H1 (cell line): Measurements from ENCODE around the gene GMCL1. TPM values are rescaled to one million over a fixed set of nuclear protein-coding genes. Genes with fewer than 3 reads are reported as not detected.

Experiments
- CTCF ChIA-PET: fragments of 300-600 bp; sonication (Branson Sonifier 250); formaldehyde crosslinking; loops from one replicate; lab custom pipeline; 2021; ENCODE audit not compliant: partially characterized antibody; lab: Charles Lee
- POLR2A ChIA-PET: fragments of 300-600 bp; sonication (Branson Sonifier 250); formaldehyde crosslinking; loops from one replicate; lab custom pipeline; 2021; ENCODE audit warnings: inconsistent platforms; ENCODE audit not compliant: partially characterized antibody; lab: Charles Lee
- DNase-seq, 2 experiments: peaks; one replicate each; pipeline versions ENCODE4 v3.0.0 to v3.0.0-alpha.2; 2010 to 2022; ENCODE audit warnings: low spot score in 2 of 2, low read depth in 1 of 2, mixed read lengths in 1 of 2
- FAIRE-seq: peaks from 2 replicates; lab custom pipeline; 2011; peaks lifted over from hg19 to GRCh38; lab: Jason Lieb, UNC
- H2AFZ ChIP-seq: 2 replicates; pipeline ENCODE4 v1.8.1; 2012; ENCODE audit warnings: low read length, inconsistent platforms
- H2AK5ac ChIP-seq: 2 replicates; pipeline ENCODE4 v1.6.1; 2013; ENCODE audit warnings: low read depth, low read length
- H2BK120ac ChIP-seq: replicated peaks from 2 replicates; pipeline ENCODE3; 2013; ENCODE audit warnings: low read depth, low read length, inconsistent platforms
- H2BK12ac ChIP-seq: 2 replicates; pipeline ENCODE4 v1.6.1; 2013; ENCODE audit warnings: low read depth, low read length
- H2BK15ac ChIP-seq: 2 replicates; pipeline ENCODE4 v1.6.1; 2013; ENCODE audit warnings: low read length
- H2BK20ac ChIP-seq: 2 replicates; pipeline ENCODE4 v1.6.1; 2013; ENCODE audit warnings: low read length
- H2BK5ac ChIP-seq: 2 replicates; pipeline ENCODE4 v1.6.1; 2013; ENCODE audit warnings: low read depth, low read length
- H3K14ac ChIP-seq: 2 replicates; pipeline ENCODE4 v1.6.1; 2013; ENCODE audit warnings: inconsistent platforms; ENCODE audit not compliant: insufficient read length
- H3K18ac ChIP-seq: 2 replicates; pipeline ENCODE4 v1.6.1; 2013; ENCODE audit warnings: low read length; ENCODE audit errors: extremely low read depth
- H3K23ac ChIP-seq: 2 replicates; pipeline ENCODE4 v1.6.1; 2013; ENCODE audit warnings: inconsistent platforms; ENCODE audit not compliant: insufficient read length
- H3K23me2 ChIP-seq: 2 replicates; pipeline ENCODE4 v1.6.1; 2013; ENCODE audit warnings: low read depth, low read length
- H3K27ac ChIP-seq: 2 replicates; pipeline ENCODE4 v1.6.1; 2011; ENCODE audit warnings: low read depth, low read length, inconsistent platforms
- H3K27me3 ChIP-seq, 4 experiments: replicated peaks in 1 of 4; 1 replicate in 1 of 4; 2 replicates in 3 of 4; pipeline versions ENCODE4 v1.6.1 to v1.8.1; 2011 to 2013; ENCODE audit warnings: low read length in 3 of 4, mild to moderate bottlenecking in 3 of 4, inconsistent platforms in 2 of 4, mixed read lengths in 2 of 4, moderate library complexity in 1 of 4; ENCODE audit not compliant: control insufficient read depth in 3 of 4, insufficient read depth in 3 of 4; ENCODE audit errors: extremely low read depth in 1 of 4
- H3K36me3 ChIP-seq, 4 experiments: 2 replicates each; pipeline versions ENCODE4 v1.6.1 to v1.8.1; 2011 to 2013; ENCODE audit warnings: mild to moderate bottlenecking in 4 of 4, low read length in 3 of 4, moderate library complexity in 2 of 4, control low read depth in 1 of 4, inconsistent platforms in 1 of 4; ENCODE audit not compliant: insufficient read depth in 4 of 4, control insufficient read depth in 2 of 4
- H3K4ac ChIP-seq: replicated peaks from 2 replicates; pipeline ENCODE3; 2013; ENCODE audit warnings: low read length, low read depth, mixed read lengths, inconsistent platforms; ENCODE audit not compliant: insufficient read length
- H3K4me1 ChIP-seq, 4 experiments: replicated peaks in 1 of 4; 1 replicate in 1 of 4; 2 replicates in 3 of 4; pipeline versions ENCODE4 v1.6.1 to v1.8.1; 2011 to 2013; ENCODE audit warnings: low read length in 3 of 4, inconsistent platforms in 2 of 4, mixed read lengths in 1 of 4; ENCODE audit not compliant: insufficient read depth in 4 of 4, control insufficient read depth in 3 of 4
- H3K4me2 ChIP-seq, 2 experiments: 2 replicates each; pipeline versions ENCODE4 v1.6.1 to v1.8.1; 2011 to 2013; ENCODE audit warnings: low read depth in 2 of 2, low read length in 2 of 2, control low read depth in 1 of 2, inconsistent platforms in 1 of 2, mild to moderate bottlenecking in 1 of 2; ENCODE audit not compliant: insufficient read depth in 1 of 2
- H3K4me3 ChIP-seq, 4 experiments: fragments of 200-600, 300-600 bp in 1 of 4; sonication (generic), shearing (Covaris generic), sonication (Bioruptor Twin) in 1 of 4; 2 replicates each; pipeline versions ENCODE4 v1.5.1 to v1.8.1; 2011 to 2016; ENCODE audit warnings: low read length in 4 of 4, low read depth in 3 of 4, control low read depth in 2 of 4, inconsistent platforms in 2 of 4, mild to moderate bottlenecking in 2 of 4, mixed read lengths in 1 of 4, moderate library complexity in 1 of 4; ENCODE audit not compliant: insufficient read depth in 2 of 4; ENCODE audit errors: extremely low read depth in 1 of 4
- H3K56ac ChIP-seq: replicated peaks from 2 replicates; pipeline ENCODE3; 2013; ENCODE audit warnings: low read depth, mild to moderate bottlenecking, mixed read lengths, low read length, inconsistent platforms; ENCODE audit not compliant: insufficient read length
- H3K79me1 ChIP-seq: 2 replicates; pipeline ENCODE4 v1.6.1; 2013; ENCODE audit warnings: low read depth, low read length, control low read depth
- H3K79me2 ChIP-seq, 2 experiments: 2 replicates each; pipeline versions ENCODE4 v1.6.1 to v1.8.1; 2012 to 2013; ENCODE audit warnings: low read length in 2 of 2, mild to moderate bottlenecking in 2 of 2, inconsistent platforms in 1 of 2; ENCODE audit not compliant: insufficient read depth in 2 of 2, control insufficient read depth in 1 of 2
- H3K9ac ChIP-seq, 4 experiments: replicated peaks in 1 of 4; 1 replicate in 1 of 4; 2 replicates in 3 of 4; pipeline versions ENCODE4 v1.6.1 to v1.8.1; 2011 to 2013; ENCODE audit warnings: low read depth in 3 of 4, low read length in 3 of 4, control low read depth in 2 of 4, mild to moderate bottlenecking in 2 of 4, moderate library complexity in 2 of 4, inconsistent platforms in 1 of 4; ENCODE audit errors: extremely low read depth in 1 of 4
- H3K9me3 ChIP-seq, 2 experiments: 2 replicates each; pipeline versions ENCODE4 v1.6.1 to v1.8.1; 2012 to 2013; ENCODE audit warnings: mild to moderate bottlenecking in 2 of 2, moderate library complexity in 2 of 2, control low read depth in 1 of 2, inconsistent platforms in 1 of 2, low read depth in 1 of 2, low read length in 1 of 2, mixed read lengths in 1 of 2; ENCODE audit not compliant: insufficient read depth in 2 of 2
- H4K20me1 ChIP-seq, 2 experiments: replicated peaks in 1 of 2; 2 replicates each; pipeline versions ENCODE3 to v1.8.1; 2011 to 2013; ENCODE audit warnings: inconsistent platforms in 2 of 2, low read length in 2 of 2, mild to moderate bottlenecking in 1 of 2; ENCODE audit not compliant: insufficient read depth in 2 of 2, control insufficient read depth in 1 of 2
- H4K5ac ChIP-seq: 2 replicates; pipeline ENCODE4 v1.6.1; 2013; ENCODE audit warnings: low read length, low read depth, mixed read lengths, inconsistent platforms; ENCODE audit not compliant: insufficient read length
- H4K8ac ChIP-seq: 2 replicates; pipeline ENCODE4 v1.8.0; 2013; ENCODE audit warnings: mild to moderate bottlenecking, moderate library complexity, low read length, inconsistent platforms; ENCODE audit not compliant: insufficient read depth; ENCODE audit errors: extremely low read depth
- H4K91ac ChIP-seq: replicated peaks from 2 replicates; pipeline ENCODE3; 2013; ENCODE audit warnings: low read length, mixed read lengths, inconsistent platforms; ENCODE audit not compliant: insufficient read length
- BCL11A ChIP-seq, 2 experiments: IDR thresholded peaks; one replicate each; pipeline ENCODE4 v1.6.1; 2011; ENCODE audit warnings: low read depth in 2 of 2, low read length in 2 of 2, mild to moderate bottlenecking in 2 of 2
- CBX8 ChIP-seq: fragments of 300-800, 300-1000 bp; sonication (generic); IDR thresholded peaks from 2 replicates; pipeline ENCODE4 v1.7.1; 2016; ENCODE audit warnings: low read depth, low read length, borderline replicate concordance
- EGR1 ChIP-seq: IDR thresholded peaks from 2 replicates; pipeline ENCODE4 v1.6.1; 2011; ENCODE audit warnings: low read depth, low read length, borderline replicate concordance
- GTF2F1 ChIP-seq: IDR thresholded peaks from 2 replicates; pipeline ENCODE4 v1.6.1; 2012; ENCODE audit warnings: low read depth, low read length, improper control_type of control experiment, borderline replicate concordance
- HDAC6 ChIP-seq: IDR thresholded peaks from one replicate; pipeline ENCODE4 v1.7.1; 2012; ENCODE audit warnings: low read depth, mild to moderate bottlenecking, inconsistent platforms, low read length, moderate library complexity
- RBBP5 ChIP-seq: IDR thresholded peaks from 2 replicates; pipeline ENCODE4 v1.7.1; 2012; ENCODE audit warnings: low read depth, mild to moderate bottlenecking, inconsistent platforms, low read length, moderate library complexity, borderline replicate concordance
- SP4 ChIP-seq: IDR thresholded peaks from 2 replicates; pipeline ENCODE4 v1.6.1; 2012; ENCODE audit warnings: low read length, inconsistent platforms
- WGBS, 2 experiments: shearing (Covaris generic) in 1 of 2; methylation state at CpG; one replicate each; pipeline versions ENCODE4 v1.1.6 to v1.1.7; 2013 to 2015; ENCODE audit warnings: low lambda C conversion rate in 2 of 2, mixed read lengths in 2 of 2, inconsistent platforms in 1 of 2, low coverage in 1 of 2, missing lambda C conversion rate in 1 of 2; ENCODE audit not compliant: insufficient replicate concordance in 2 of 2, insufficient coverage in 1 of 2, insufficient read length in 1 of 2; ENCODE audit errors: extremely low coverage in 1 of 2, missing lambda C conversion rate in 1 of 2; 5-methylcytosine and 5-hydroxymethylcytosine counted together
- polyA plus RNA-seq, 7 experiments: library from polyadenylated mRNA; depleted of rRNA in 3 of 7; stranded (reverse) in 5 of 7; unstranded in 2 of 7; fragments of >200 nt in 5 of 7; fragments of 200-250 nt in 2 of 7; gene quantifications; 1 replicate in 5 of 7; 2 replicates in 1 of 7; 4 replicates in 1 of 7; pipeline versions ENCODE4 v1.2.1 to v1.2.3, GENCODE V29; 2011 to 2013; ENCODE audit warnings: missing spikeins in 2 of 7, mixed read lengths in 2 of 7
- total RNA-seq: library from RNA; stranded (reverse); fragmentation: NEBNext Ultra II Directional; extraction: Animal tissue kit (Norgen Biotek cat#: 25700); gene quantifications from 2 replicates; pipeline ENCODE4 v1.2.1, GENCODE V29; 2021

The GMCL1 gene
- total and polyA plus RNA-seq, 2 of the 8 experiments (the other 6 are each of a cell fraction or from before 2014, with no cell fraction given), result 6.5 to 21.9 TPM

- Histone ChIP-seq H4K8ac (no peak overlapping the region), H2BK20ac (no peak overlapping the region), H3K23me2 (peaks cover 4% of the 10 kb centered on the region; the same call in 1 of the 2 replicates), H3K27me3 (no peaks in the 10 kb centered on the region), H4K20me1 (peaks cover 0 to 2% of the 10 kb centered on the region in 2 experiments), H2AK5ac (no peak overlapping the region), H2AFZ (no peak overlapping the region), H3K79me2 (no peaks in the 10 kb centered on the region), H3K9ac (no peak overlapping the region), H3K79me1 (no peaks in the 10 kb centered on the region), H2BK15ac (no peak overlapping the region), H3K23ac (no peak overlapping the region), H3K9me3 (no peaks in the 10 kb centered on the region), H3K36me3 (peaks cover 0 to 3% (median 0%) of the 10 kb centered on the region in 4 experiments; a peak in 2 of 8 replicates), H3K4me2 (no peak overlapping the region), H4K91ac (no peak overlapping the region), H4K5ac (no peak overlapping the region), H3K56ac (no peak overlapping the region), H3K4ac (no peak overlapping the region), H3K4me1 (no peaks in the 10 kb centered on the region), H3K4me3 (no peak overlapping the region), H2BK12ac (no peak overlapping the region), H3K27ac (no peak overlapping the region), H2BK5ac (no peak overlapping the region), H3K14ac (no peak overlapping the region), H2BK120ac (no peak overlapping the region), H3K18ac (no peak overlapping the region)
- ChIA-PET CTCF (interaction anchor here (0.7 kb wide), 1 partner anchor 72 kb away, joined by 3 read pairs; no protein-coding TSS in a partner anchor), POLR2A (interaction anchor here (0.7 to 11.6 kb wide), 2 partner anchors 168 to 264 kb away, joined by 3 to 180 read pairs; partner anchors contain the start of gene PCBP1)
- DNase-seq (no peak), FAIRE-seq (no peak)
- WGBS, 2 experiments, result 85% methylated on average over 3 of the region's 3 CpGs; no CpG with 5 or more reads in 1 of the 2 experiments
- TF ChIP-seq CBX8 (no peak), GTF2F1 (no peak), RBBP5 (no peak), HDAC6 (no peak), SP4 (no peak), BCL11A (IDR thresholded peaks at IDR 0.05; ENCODE audit: low read depth in 2 of 2, low read length in 2 of 2) (no peak), EGR1 (no peak)
Observed at GRCh38 chr2:69917852-69918251, 88.4 kb downstream of the GMCL1 start.
